ENCODE data around the gene ELK1. TPM values are rescaled to one million over a fixed set of nuclear protein-coding genes. Genes with fewer than 3 reads are reported as not detected.

Gene ELK1
- 23.8 and 30.7 TPM in 2 replicates for total RNA-seq (ENCODE audit: low replicate concordance)
- long read RNA-seq, partial matches to known transcripts: 0 of 3 reads
- long read RNA-seq, other reads (novel, unspliced or antisense): 2 of 3 reads

- Mint-ChIP-seq H3K4me1 (ENCODE audit: unreplicated experiment) (peaks cover 15% of the 10 kb centered on the region), H3K9me3 (peaks cover 7% of the 10 kb centered on the region), H3K36me3 (peaks cover 17% of the 10 kb centered on the region), H3K27me3 (no peaks in the 10 kb centered on the region), H3K27ac (peak within 1 kb of the TSS; percentile 98), H3K4me3 (peak within 1 kb of the TSS; percentile 97)
- no peak for TF ChIP-seq CTCF (conservative IDR thresholded peaks at IDR 0.05)
- DNase-seq (ENCODE audit: extremely low spot score, unreplicated experiment): peak; percentile 89
These were observed at the start of gene ELK1 for GRCh38 chrX:47650164-47651042. Gene ELK1, minus strand, starts transcription at chrX:47650563. Its CDS starts 9,122 bp downstream, at chrX:47641441.

- H3K4me1 Mint-ChIP-seq (ENCODE audit: unreplicated experiment): no peaks in the 10 kb centered on the region
- no peak for DNase-seq (ENCODE audit: extremely low spot score, unreplicated experiment)
- H3K36me3 Mint-ChIP-seq: no peaks in the 10 kb centered on the region
- H3K4me3 Mint-ChIP-seq: no peak overlapping the region
- no peaks in the 10 kb centered on the region for H3K9me3 Mint-ChIP-seq
- H3K27me3 Mint-ChIP-seq: no peaks in the 10 kb centered on the region
- no peak for TF ChIP-seq CTCF (conservative IDR thresholded peaks at IDR 0.05)
- H3K27ac Mint-ChIP-seq: no peak overlapping the region
These were observed 46.8 kb upstream of the ELK1 start for GRCh38 chrX:47697181-47697580.

- Mint-ChIP-seq H3K36me3 (no peaks in the 10 kb centered on the region), H3K27me3 (peaks cover 13% of the 10 kb centered on the region), H3K4me1 (ENCODE audit: unreplicated experiment) (no peaks in the 10 kb centered on the region), H3K27ac (no peak overlapping the region), H3K4me3 (no peak overlapping the region), H3K9me3 (no peaks in the 10 kb centered on the region)
- DNase-seq (ENCODE audit: extremely low spot score, unreplicated experiment): no peak
- TF ChIP-seq CTCF (conservative IDR thresholded peaks at IDR 0.05): no peak
These were observed 39.8 kb upstream of the ELK1 start for GRCh38 chrX:47690175-47690574.

GRCh38 chrX:47687263-47687662, 36.9 kb upstream of the ELK1 start:
- H3K27ac Mint-ChIP-seq: no peak overlapping the region
- no peaks in the 10 kb centered on the region for H3K9me3 Mint-ChIP-seq
- H3K4me3 Mint-ChIP-seq: no peak overlapping the region
- no peaks in the 10 kb centered on the region for H3K4me1 Mint-ChIP-seq (ENCODE audit: unreplicated experiment)
- no peak for TF ChIP-seq CTCF (conservative IDR thresholded peaks at IDR 0.05)
- DNase-seq (ENCODE audit: extremely low spot score, unreplicated experiment): no peak
- no peaks in the 10 kb centered on the region for H3K36me3 Mint-ChIP-seq
- peaks cover 19% of the 10 kb centered on the region for H3K27me3 Mint-ChIP-seq

- no peak overlapping the region for H3K4me3 Mint-ChIP-seq
- peaks cover 15% of the 10 kb centered on the region for H3K27me3 Mint-ChIP-seq
- H3K4me1 Mint-ChIP-seq (ENCODE audit: unreplicated experiment): no peaks in the 10 kb centered on the region
These were observed 33.5 kb upstream of the ELK1 start for GRCh38 chrX:47683829-47684205.

More at GRCh38 chrX:47683829-47684205, 33.5 kb upstream of the ELK1 start:
- Mint-ChIP-seq H3K36me3 (no peaks in the 10 kb centered on the region), H3K9me3 (peaks cover 5% of the 10 kb centered on the region), H3K27ac (no peak overlapping the region)
- DNase-seq (ENCODE audit: extremely low spot score, unreplicated experiment): no peak
- TF ChIP-seq CTCF (conservative IDR thresholded peaks at IDR 0.05): no peak
